Neural crest cell (in vitro differentiated cells): Measurements from ENCODE around the gene AUTS2. TPM values are rescaled to one million over a fixed set of nuclear protein-coding genes. Genes with fewer than 3 reads are reported as not detected.

Experiments used
- DNase-seq: peaks from one replicate; pipeline ENCODE4 v3.0.0; 2021; ENCODE audit warnings: low read depth, mixed read lengths, low spot score
- H3K27ac Mint-ChIP-seq: one replicate; pipeline ENCODE4 v1.8.0; 2021; ENCODE audit warnings: mild to moderate bottlenecking, mixed read lengths; ENCODE audit not compliant: unreplicated experiment
- H3K27me3 Mint-ChIP-seq: 2 replicates; pipeline ENCODE4 v1.8.0; 2021; ENCODE audit warnings: low read depth, mild to moderate bottlenecking, mixed read lengths
- H3K36me3 Mint-ChIP-seq: 2 replicates; pipeline ENCODE4 v1.8.0; 2021; ENCODE audit warnings: low read depth, mild to moderate bottlenecking, mixed read lengths
- H3K4me1 Mint-ChIP-seq: 2 replicates; pipeline ENCODE4 v1.8.0; 2021; ENCODE audit warnings: mixed read lengths
- H3K4me3 Mint-ChIP-seq: one replicate; pipeline ENCODE4 v1.8.0; 2021; ENCODE audit warnings: mild to moderate bottlenecking, mixed read lengths
- H3K9me3 Mint-ChIP-seq: 2 replicates; pipeline ENCODE4 v1.8.0; 2021; ENCODE audit warnings: mixed read lengths
- CTCF ChIP-seq: fragments of 200-600 bp; sonication (generic); conservative IDR thresholded peaks from 2 replicates; pipeline ENCODE4 v1.5.0; 2021; ENCODE audit warnings: antibody characterized with exemption, mild to moderate bottlenecking
- total RNA-seq: library from RNA; stranded (reverse); gene quantifications from 2 replicates; pipeline ENCODE4 v1.2.1, GENCODE V29; 2021

Gene AUTS2
- total RNA-seq, 1 donor from 2014 or later = 152 TPM

- Mint-ChIP-seq H3K27ac (no peak overlapping the region), H3K4me3 (no peak overlapping the region), H3K4me1 (peaks cover 50% of the 10 kb centered on the region), H3K9me3 (no peaks in the 10 kb centered on the region), H3K36me3 (peaks cover 44% of the 10 kb centered on the region), H3K27me3 (no peaks in the 10 kb centered on the region)
- no peak for DNase-seq
- TF ChIP-seq CTCF = no peak
Measured at GRCh38 chr7:70778585-70778984, 1180.3 kb downstream of the AUTS2 start.

GRCh38 chr7:70779321-70779720 lies 1181.0 kb downstream of the AUTS2 start:
- Mint-ChIP-seq H3K4me1 (peaks cover 43% of the 10 kb centered on the region), H3K36me3 (peaks cover 37% of the 10 kb centered on the region), H3K4me3 (no peak overlapping the region), H3K27ac (no peak overlapping the region), H3K27me3 (no peaks in the 10 kb centered on the region), H3K9me3 (no peaks in the 10 kb centered on the region)
- DNase-seq = no peak
- no peak for TF ChIP-seq CTCF

GRCh38 chr7:70781922-70782311 lies 1183.6 kb downstream of the AUTS2 start:
- Mint-ChIP-seq H3K9me3 (no peaks in the 10 kb centered on the region), H3K27me3 (no peaks in the 10 kb centered on the region), H3K4me1 (peaks cover 19% of the 10 kb centered on the region), H3K36me3 (peaks cover 34% of the 10 kb centered on the region), H3K4me3 (peak overlapping the region; percentile 7), H3K27ac (peak overlapping the region; percentile 68)
- TF ChIP-seq CTCF = no peak
- DNase-seq = no peak

GRCh38 chr7:70782796-70783195 lies 1184.5 kb downstream of the AUTS2 start:
- peak overlapping the region; percentile 47 for H3K27ac Mint-ChIP-seq
- peaks cover 40% of the 10 kb centered on the region for H3K36me3 Mint-ChIP-seq
- peaks cover 18% of the 10 kb centered on the region for H3K4me1 Mint-ChIP-seq
- no peak overlapping the region for H3K4me3 Mint-ChIP-seq
- no peak for TF ChIP-seq CTCF
- H3K27me3 Mint-ChIP-seq = no peaks in the 10 kb centered on the region
- H3K9me3 Mint-ChIP-seq = no peaks in the 10 kb centered on the region
- DNase-seq = no peak

GRCh38 chr7:70785427-70785826 lies 1187.2 kb downstream of the AUTS2 start:
- peaks cover 43% of the 10 kb centered on the region for H3K36me3 Mint-ChIP-seq
- no peak overlapping the region for H3K4me3 Mint-ChIP-seq
- TF ChIP-seq CTCF = no peak
- DNase-seq = no peak
- peaks cover 18% of the 10 kb centered on the region for H3K4me1 Mint-ChIP-seq
- H3K9me3 Mint-ChIP-seq = no peaks in the 10 kb centered on the region
- no peaks in the 10 kb centered on the region for H3K27me3 Mint-ChIP-seq
- no peak overlapping the region for H3K27ac Mint-ChIP-seq

- no peak for TF ChIP-seq CTCF
- Mint-ChIP-seq H3K4me1 (peaks cover 18% of the 10 kb centered on the region), H3K27me3 (no peaks in the 10 kb centered on the region), H3K27ac (no peak overlapping the region), H3K36me3 (peaks cover 47% of the 10 kb centered on the region), H3K4me3 (no peak overlapping the region), H3K9me3 (no peaks in the 10 kb centered on the region)
- DNase-seq = no peak
Measured at GRCh38 chr7:70786076-70786475, 1187.8 kb downstream of the AUTS2 start.
